H9 (cell line): ENCODE data around the gene MORC2. TPM values are rescaled to one million over a fixed set of nuclear protein-coding genes. Genes with fewer than 3 reads are reported as not detected.

Experiments used
- DNase-seq: peaks from one replicate; pipeline ENCODE4 v3.0.0-alpha.2; 2017
- H2AFZ ChIP-seq: one replicate; pipeline ENCODE4 v1.6.1; 2013; ENCODE audit warnings: mild to moderate bottlenecking, low read length, control low read depth, moderate library complexity
- H2AK5ac ChIP-seq: 2 replicates; pipeline ENCODE4 v1.6.1; 2013; ENCODE audit warnings: low read length, control low read depth, mixed read lengths; ENCODE audit not compliant: insufficient read length
- H2BK120ac ChIP-seq: one replicate; pipeline ENCODE4 v1.6.1; 2013; ENCODE audit warnings: low read depth, mild to moderate bottlenecking, low read length, control low read depth, inconsistent platforms; ENCODE audit not compliant: poor library complexity, severe bottlenecking
- H2BK12ac ChIP-seq: 2 replicates; pipeline ENCODE4 v1.6.1; 2013; ENCODE audit warnings: low read length, control low read depth, mixed read lengths, low read depth; ENCODE audit not compliant: insufficient read length
- H2BK15ac ChIP-seq: 2 replicates; pipeline ENCODE4 v1.6.1; 2013; ENCODE audit warnings: low read depth, low read length, control low read depth
- H2BK20ac ChIP-seq: one replicate; pipeline ENCODE4 v1.6.1; 2013; ENCODE audit warnings: low read depth, mild to moderate bottlenecking, low read length, control low read depth, inconsistent platforms; ENCODE audit not compliant: poor library complexity, severe bottlenecking
- H2BK5ac ChIP-seq: 2 replicates; pipeline ENCODE4 v1.6.1; 2013; ENCODE audit warnings: low read length, control low read depth, mixed read lengths; ENCODE audit not compliant: insufficient read length
- H3K14ac ChIP-seq: 2 replicates; pipeline ENCODE4 v1.6.1; 2013; ENCODE audit warnings: low read length, control low read depth; ENCODE audit not compliant: insufficient read depth
- H3K18ac ChIP-seq: 2 replicates; pipeline ENCODE4 v1.6.1; 2013; ENCODE audit warnings: low read depth, mild to moderate bottlenecking, mixed read lengths, low read length, control low read depth; ENCODE audit not compliant: insufficient read length
- H3K23ac ChIP-seq: 2 replicates; pipeline ENCODE4 v1.6.1; 2013; ENCODE audit warnings: low read length, control low read depth, mixed read lengths, low read depth; ENCODE audit not compliant: insufficient read length
- H3K23me2 ChIP-seq: 2 replicates; pipeline ENCODE4 v1.6.1; 2013; ENCODE audit warnings: low read depth, mild to moderate bottlenecking, mixed read lengths, low read length, control low read depth; ENCODE audit not compliant: insufficient read length, poor library complexity, severe bottlenecking
- H3K27ac ChIP-seq: 2 replicates; pipeline ENCODE4 v1.5.1; 2013; ENCODE audit warnings: low read length, control low read depth, mixed read lengths, low read depth; ENCODE audit not compliant: insufficient read length
- H3K27me3 ChIP-seq: 2 replicates; pipeline ENCODE4 v1.6.1; 2013; ENCODE audit warnings: low read length, control low read depth, inconsistent platforms; ENCODE audit not compliant: insufficient read depth
- H3K4ac ChIP-seq: 2 replicates; pipeline ENCODE4 v1.6.1; 2013; ENCODE audit warnings: low read depth, mild to moderate bottlenecking, control low read depth, inconsistent platforms, low read length, moderate library complexity
- H3K4me1 ChIP-seq: 2 replicates; pipeline ENCODE4 v1.6.1; 2013; ENCODE audit warnings: low read length, control low read depth, inconsistent platforms; ENCODE audit not compliant: insufficient read depth
- H3K4me2 ChIP-seq: 2 replicates; pipeline ENCODE4 v1.6.1; 2013; ENCODE audit warnings: low read length, control low read depth, mixed read lengths; ENCODE audit not compliant: insufficient read length, insufficient read depth
- H3K56ac ChIP-seq: 2 replicates; pipeline ENCODE4 v1.6.1; 2013; ENCODE audit warnings: low read depth, mild to moderate bottlenecking, mixed read lengths, low read length, control low read depth; ENCODE audit not compliant: insufficient read length
- H3K79me1 ChIP-seq: 2 replicates; pipeline ENCODE4 v1.6.1; 2013; ENCODE audit warnings: low read depth, mild to moderate bottlenecking, moderate library complexity, low read length, control low read depth, inconsistent platforms; ENCODE audit not compliant: insufficient read depth, poor library complexity, severe bottlenecking
- H3K79me2 ChIP-seq: 2 replicates; pipeline ENCODE4 v1.6.1; 2013; ENCODE audit warnings: low read length, control low read depth, inconsistent platforms; ENCODE audit not compliant: insufficient read depth
- H3K9ac ChIP-seq: 2 replicates; pipeline ENCODE4 v1.6.1; 2013; ENCODE audit warnings: low read length, control low read depth, mixed read lengths; ENCODE audit not compliant: insufficient read length; ENCODE audit errors: extremely low read depth
- H3K9me3 ChIP-seq: one replicate; pipeline ENCODE4 v1.6.1; 2013; ENCODE audit warnings: low read depth, low read length, inconsistent platforms; ENCODE audit not compliant: control insufficient read depth
- H3T11ph ChIP-seq: one replicate; pipeline ENCODE4 v1.6.1; 2013; ENCODE audit warnings: mild to moderate bottlenecking, low read length, control low read depth, inconsistent platforms
- H4K20me1 ChIP-seq: one replicate; pipeline ENCODE4 v1.6.1; 2013; ENCODE audit not compliant: control insufficient read depth, insufficient read length, insufficient read depth
- H4K5ac ChIP-seq: 2 replicates; pipeline ENCODE4 v1.6.1; 2013; ENCODE audit warnings: low read depth, mild to moderate bottlenecking, mixed read lengths, low read length, control low read depth; ENCODE audit not compliant: insufficient read length
- H4K8ac ChIP-seq: replicated peaks from 2 replicates; pipeline ENCODE4 v1.6.1; 2013; ENCODE audit warnings: low read length, control low read depth, mixed read lengths, low read depth; ENCODE audit not compliant: insufficient read length
- H4K91ac ChIP-seq: 2 replicates; pipeline ENCODE4 v1.6.1; 2013; ENCODE audit warnings: low read depth, mild to moderate bottlenecking, moderate library complexity, mixed read lengths, low read length, control low read depth; ENCODE audit not compliant: insufficient read length
- H3K27ac Mint-ChIP-seq, 3 experiments: 2 replicates in 2 of 3; 3 replicates in 1 of 3; pipeline ENCODE4 v1.8.0; 2020 to 2021; ENCODE audit warnings: mixed read lengths in 3 of 3, mild to moderate bottlenecking in 1 of 3, moderate library complexity in 1 of 3
- H3K27me3 Mint-ChIP-seq: 2 replicates; pipeline ENCODE4 v1.8.0; 2021; ENCODE audit warnings: low read depth, mild to moderate bottlenecking, moderate library complexity, mixed read lengths
- H3K36me3 Mint-ChIP-seq, 3 experiments: 2 replicates in 2 of 3; 3 replicates in 1 of 3; pipeline ENCODE4 v1.8.0; 2020 to 2021; ENCODE audit warnings: low read depth in 3 of 3, mixed read lengths in 3 of 3; ENCODE audit not compliant: insufficient read depth in 1 of 3
- H3K4me1 Mint-ChIP-seq, 2 experiments: 2 replicates each; pipeline ENCODE4 v1.8.0; 2020; ENCODE audit warnings: mixed read lengths in 2 of 2
- H3K4me3 Mint-ChIP-seq, 2 experiments: 2 replicates in 1 of 2; 3 replicates in 1 of 2; pipeline ENCODE4 v1.8.0; 2020 to 2021; ENCODE audit warnings: mild to moderate bottlenecking in 2 of 2, mixed read lengths in 2 of 2, moderate library complexity in 1 of 2
- H3K9me3 Mint-ChIP-seq, 2 experiments: 2 replicates in 1 of 2; 3 replicates in 1 of 2; pipeline ENCODE4 v1.8.0; 2020; ENCODE audit warnings: mild to moderate bottlenecking in 2 of 2, mixed read lengths in 2 of 2, moderate library complexity in 1 of 2
- CTCF ChIP-seq: fragments of 200-600 bp; sonication (generic); conservative IDR thresholded peaks from 3 replicates; pipeline ENCODE4 v1.8.0; 2021; ENCODE audit warnings: antibody characterized with exemption, mild to moderate bottlenecking
- WGBS: extraction: QIAGEN DNeasy Blood & Tissue Kit; methylation state at CpG from one replicate; pipeline ENCODE4 v1.1.7; 2013; ENCODE audit warnings: missing lambda C conversion rate, low lambda C conversion rate, mixed read lengths; ENCODE audit not compliant: insufficient read length; ENCODE audit errors: extremely low coverage; 5-methylcytosine and 5-hydroxymethylcytosine counted together
- total RNA-seq: library from RNA; stranded (reverse); gene quantifications from 2 replicates; pipeline ENCODE4 v1.2.1, GENCODE V29; 2021

MORC2 gene
- total RNA-seq, 1 experiment from 2014 or later: 37.4 TPM

GRCh38 chr22:30885591-30885990 lies 83.0 kb downstream of the MORC2 start:
- Histone ChIP-seq H3K4ac (no peak overlapping the region), H3K14ac (no peak overlapping the region), H2BK15ac (no peak overlapping the region), H2AK5ac (no peak overlapping the region), H4K91ac (no peak overlapping the region), H3K27ac (no peak overlapping the region), H2BK120ac (no peak overlapping the region), H3K4me1 (no peaks in the 10 kb centered on the region), H3T11ph (no peak overlapping the region), H2BK5ac (no peak overlapping the region), H3K9me3 (no peaks in the 10 kb centered on the region), H3K79me1 (no peaks in the 10 kb centered on the region), H3K23me2 (no peaks in the 10 kb centered on the region), H3K56ac (no peak overlapping the region), H3K18ac (no peak overlapping the region), H2BK20ac (no peak overlapping the region), H4K5ac (no peak overlapping the region), H3K27me3 (no peaks in the 10 kb centered on the region), H3K79me2 (no peaks in the 10 kb centered on the region), H3K23ac (no peak overlapping the region), H3K4me2 (no peak overlapping the region), H2BK12ac (no peak overlapping the region), H4K20me1 (no peaks in the 10 kb centered on the region), H3K9ac (no peak overlapping the region), H2AFZ (no peak overlapping the region), H4K8ac (no peak overlapping the region)
- H3K9me3 Mint-ChIP-seq: no peaks in the 10 kb centered on the region
- no peak overlapping the region for H3K4me3 Mint-ChIP-seq
- no peak for DNase-seq
- no peak for TF ChIP-seq CTCF
- H3K27ac Mint-ChIP-seq: no peak overlapping the region
- peaks cover 15 to 23% of the 10 kb centered on the region in 2 experiments for H3K4me1 Mint-ChIP-seq
- peaks cover 0 to 4% (median 0%) of the 10 kb centered on the region in 3 experiments; a peak in 3 of 7 replicates for H3K36me3 Mint-ChIP-seq
- WGBS: no CpG with 5 or more reads among the region's 9 CpGs
- H3K27me3 Mint-ChIP-seq: no peaks in the 10 kb centered on the region
